Panc1 (cell line): Measurements from ENCODE around the gene MS4A4E. TPM values are rescaled to one million over a fixed set of nuclear protein-coding genes. Genes with fewer than 3 reads are reported as not detected.

ENCODE experiments used
- ATAC-seq: fragments of 200-7000 bp; cut with Tn5 transposase; 2 replicates; pipeline ENCODE4 v1.9.1; 2020; ENCODE audit warnings: mild to moderate bottlenecking, moderate library complexity
- BruUV-seq: library from RNA; stranded (reverse); fragments of 400-500 nt; replicated peaks from 2 replicates; lab custom pipeline; 2021; lab: Mats Ljungman, UMichigan
- CTCF ChIA-PET: fragments of 300-600 bp; sonication (Branson Sonifier 250); formaldehyde crosslinking; loops from one replicate; lab custom pipeline; 2022; ENCODE audit warnings: antibody characterized with exemption; lab: Charles Lee
- POLR2A ChIA-PET: fragments of 300-600 bp; sonication (Branson Sonifier 250); formaldehyde crosslinking; loops from one replicate; lab custom pipeline; 2022; ENCODE audit warnings: antibody characterized with exemption; lab: Charles Lee
- DNase-seq: peaks from one replicate; pipeline ENCODE4 v3.0.0-alpha.2; 2010; ENCODE audit warnings: low read depth, low spot score
- H3K27ac ChIP-seq: 2 replicates; pipeline ENCODE4 v1.5.1; 2011; ENCODE audit warnings: mild to moderate bottlenecking, low read length, inconsistent platforms
- H3K27me3 ChIP-seq: fragments of 200-500 bp; sonication (Bioruptor generic); 2 replicates; pipeline ENCODE4 v1.6.0; 2014; ENCODE audit warnings: low read length, inconsistent platforms; ENCODE audit not compliant: control insufficient read depth, insufficient read depth
- H3K36me3 ChIP-seq: fragments of 200-500 bp; sonication (Bioruptor generic); 2 replicates; pipeline ENCODE4 v1.5.1; 2014; ENCODE audit warnings: inconsistent platforms, mild to moderate bottlenecking, low read length, moderate library complexity; ENCODE audit not compliant: control insufficient read depth, insufficient read depth
- H3K4me1 ChIP-seq: 2 replicates; pipeline ENCODE4 v1.5.1; 2011; ENCODE audit warnings: inconsistent platforms, mild to moderate bottlenecking, low read length, moderate library complexity; ENCODE audit not compliant: control insufficient read depth, insufficient read depth
- H3K4me3 ChIP-seq, 2 experiments: 2 replicates each; pipeline ENCODE4 v1.5.1; 2011 to 2012; ENCODE audit warnings: low read depth in 2 of 2, low read length in 2 of 2, mild to moderate bottlenecking in 2 of 2, inconsistent platforms in 1 of 2, moderate library complexity in 1 of 2
- H3K9me3 ChIP-seq: fragments of 200-500 bp; sonication (Bioruptor generic); 2 replicates; pipeline ENCODE4 v1.5.1; 2014; ENCODE audit warnings: low read depth, mild to moderate bottlenecking, inconsistent platforms, low read length, moderate library complexity; ENCODE audit not compliant: control insufficient read depth, insufficient read depth
- POLR2AphosphoS5 ChIP-seq: IDR thresholded peaks from 2 replicates; pipeline ENCODE4 v1.6.1; 2012; ENCODE audit warnings: mild to moderate bottlenecking, low read depth, low read length, moderate library complexity
- SIN3A ChIP-seq: IDR thresholded peaks from 2 replicates; pipeline ENCODE4 v1.6.1; 2012; ENCODE audit warnings: low read depth, mild to moderate bottlenecking, low read length, moderate library complexity, borderline replicate concordance; ENCODE audit not compliant: insufficient read depth
- TCF7L2 ChIP-seq: IDR thresholded peaks from 2 replicates; pipeline ENCODE4 v1.6.1; 2011; ENCODE audit warnings: mild to moderate bottlenecking, low read depth, low read length, inconsistent platforms
- in situ Hi-C: cut with HindIII; loops from 2 replicates; pipeline ENCODE4 v1.10.0; 2016; ENCODE audit warnings: low sequenced_read_pairs, low pct_unique_long_range_greater_than_20kb
- intact Hi-C: fragments of 100-400 bp; cut with micrococcal nuclease; formaldehyde crosslinking; loops from one replicate; pipeline ENCODE4 v1.10.0; 2022; ENCODE audit not compliant: unreplicated experiment
- total RNA-seq: library from RNA; stranded (reverse); gene quantifications from one replicate; pipeline ENCODE4 v1.2.1, GENCODE V29; 2021; ENCODE audit not compliant: unreplicated experiment
- TF ChIP-seq, protein P1 (sequence below): fragments of 450-650 bp; IDR thresholded peaks from 2 replicates; pipeline ENCODE4 v1.5.1; 2017; ENCODE audit warnings: mild to moderate bottlenecking
- TF ChIP-seq, protein P2 (sequence below), 2 experiments: IDR thresholded peaks; 2 replicates each; pipeline ENCODE4 v1.6.1; 2011 to 2012; ENCODE audit warnings: low read depth in 2 of 2, control low read depth in 1 of 2, low read length in 1 of 2, mild to moderate bottlenecking in 1 of 2, moderate library complexity in 1 of 2; ENCODE audit not compliant: insufficient read depth in 1 of 2

MS4A4E gene
- total RNA-seq, 1 experiment from 2014 or later = not detected

DNA sequence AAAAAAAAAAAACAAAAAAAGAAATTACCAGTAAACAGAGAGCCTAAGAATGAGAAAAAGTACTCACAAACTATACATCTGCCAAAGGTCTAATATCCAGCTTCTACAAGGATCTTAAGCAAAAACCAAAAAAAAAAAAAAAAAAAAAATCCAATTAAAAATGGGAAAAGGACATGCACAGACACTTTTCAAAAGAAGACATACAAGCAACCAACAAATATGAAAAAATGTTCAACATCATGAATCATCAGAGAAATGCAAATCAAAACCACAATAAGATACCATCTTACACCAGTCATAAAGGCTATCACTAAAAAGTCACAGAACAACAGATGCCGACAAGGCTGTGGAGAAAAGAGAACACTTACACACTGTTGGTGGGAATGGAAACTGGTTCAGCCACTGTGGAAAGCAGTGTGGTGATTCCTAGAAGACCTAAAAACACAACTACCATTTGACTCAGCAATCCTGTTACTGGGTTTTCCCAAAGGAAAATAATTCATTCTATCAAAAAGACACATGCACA lies 78.3 kb downstream of the MS4A4E start:
- no TSS peak for BruUV-seq
- no peaks in the 10 kb centered on the region for H3K4me1 ChIP-seq
- TF ChIP-seq, protein P1, sequence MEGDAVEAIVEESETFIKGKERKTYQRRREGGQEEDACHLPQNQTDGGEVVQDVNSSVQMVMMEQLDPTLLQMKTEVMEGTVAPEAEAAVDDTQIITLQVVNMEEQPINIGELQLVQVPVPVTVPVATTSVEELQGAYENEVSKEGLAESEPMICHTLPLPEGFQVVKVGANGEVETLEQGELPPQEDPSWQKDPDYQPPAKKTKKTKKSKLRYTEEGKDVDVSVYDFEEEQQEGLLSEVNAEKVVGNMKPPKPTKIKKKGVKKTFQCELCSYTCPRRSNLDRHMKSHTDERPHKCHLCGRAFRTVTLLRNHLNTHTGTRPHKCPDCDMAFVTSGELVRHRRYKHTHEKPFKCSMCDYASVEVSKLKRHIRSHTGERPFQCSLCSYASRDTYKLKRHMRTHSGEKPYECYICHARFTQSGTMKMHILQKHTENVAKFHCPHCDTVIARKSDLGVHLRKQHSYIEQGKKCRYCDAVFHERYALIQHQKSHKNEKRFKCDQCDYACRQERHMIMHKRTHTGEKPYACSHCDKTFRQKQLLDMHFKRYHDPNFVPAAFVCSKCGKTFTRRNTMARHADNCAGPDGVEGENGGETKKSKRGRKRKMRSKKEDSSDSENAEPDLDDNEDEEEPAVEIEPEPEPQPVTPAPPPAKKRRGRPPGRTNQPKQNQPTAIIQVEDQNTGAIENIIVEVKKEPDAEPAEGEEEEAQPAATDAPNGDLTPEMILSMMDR = no peak
- TF ChIP-seq POLR2AphosphoS5 = no peak
- TF ChIP-seq SIN3A = no peak
- no peak for TF ChIP-seq TCF7L2
- TF ChIP-seq, protein P2, sequence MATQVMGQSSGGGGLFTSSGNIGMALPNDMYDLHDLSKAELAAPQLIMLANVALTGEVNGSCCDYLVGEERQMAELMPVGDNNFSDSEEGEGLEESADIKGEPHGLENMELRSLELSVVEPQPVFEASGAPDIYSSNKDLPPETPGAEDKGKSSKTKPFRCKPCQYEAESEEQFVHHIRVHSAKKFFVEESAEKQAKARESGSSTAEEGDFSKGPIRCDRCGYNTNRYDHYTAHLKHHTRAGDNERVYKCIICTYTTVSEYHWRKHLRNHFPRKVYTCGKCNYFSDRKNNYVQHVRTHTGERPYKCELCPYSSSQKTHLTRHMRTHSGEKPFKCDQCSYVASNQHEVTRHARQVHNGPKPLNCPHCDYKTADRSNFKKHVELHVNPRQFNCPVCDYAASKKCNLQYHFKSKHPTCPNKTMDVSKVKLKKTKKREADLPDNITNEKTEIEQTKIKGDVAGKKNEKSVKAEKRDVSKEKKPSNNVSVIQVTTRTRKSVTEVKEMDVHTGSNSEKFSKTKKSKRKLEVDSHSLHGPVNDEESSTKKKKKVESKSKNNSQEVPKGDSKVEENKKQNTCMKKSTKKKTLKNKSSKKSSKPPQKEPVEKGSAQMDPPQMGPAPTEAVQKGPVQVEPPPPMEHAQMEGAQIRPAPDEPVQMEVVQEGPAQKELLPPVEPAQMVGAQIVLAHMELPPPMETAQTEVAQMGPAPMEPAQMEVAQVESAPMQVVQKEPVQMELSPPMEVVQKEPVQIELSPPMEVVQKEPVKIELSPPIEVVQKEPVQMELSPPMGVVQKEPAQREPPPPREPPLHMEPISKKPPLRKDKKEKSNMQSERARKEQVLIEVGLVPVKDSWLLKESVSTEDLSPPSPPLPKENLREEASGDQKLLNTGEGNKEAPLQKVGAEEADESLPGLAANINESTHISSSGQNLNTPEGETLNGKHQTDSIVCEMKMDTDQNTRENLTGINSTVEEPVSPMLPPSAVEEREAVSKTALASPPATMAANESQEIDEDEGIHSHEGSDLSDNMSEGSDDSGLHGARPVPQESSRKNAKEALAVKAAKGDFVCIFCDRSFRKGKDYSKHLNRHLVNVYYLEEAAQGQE (IDR thresholded peaks at IDR 0.05; ENCODE audit: insufficient read depth in 1 of 2, low read depth in 2 of 2, low read length in 1 of 2) = no peak
- ChIA-PET POLR2A (no interaction called here), CTCF (no interaction called here)
- H3K36me3 ChIP-seq = no peaks in the 10 kb centered on the region
- no peaks in the 10 kb centered on the region; the same call in 1 of the 2 replicates for H3K27me3 ChIP-seq
- H3K9me3 ChIP-seq = no peaks in the 10 kb centered on the region
- H3K4me3 ChIP-seq = no peak overlapping the region
- ATAC-seq = no peak
- no peak for DNase-seq
- no peak overlapping the region for H3K27ac ChIP-seq
- in situ Hi-C loops (no loop called here), intact Hi-C loops (no loop called here)

DNA sequence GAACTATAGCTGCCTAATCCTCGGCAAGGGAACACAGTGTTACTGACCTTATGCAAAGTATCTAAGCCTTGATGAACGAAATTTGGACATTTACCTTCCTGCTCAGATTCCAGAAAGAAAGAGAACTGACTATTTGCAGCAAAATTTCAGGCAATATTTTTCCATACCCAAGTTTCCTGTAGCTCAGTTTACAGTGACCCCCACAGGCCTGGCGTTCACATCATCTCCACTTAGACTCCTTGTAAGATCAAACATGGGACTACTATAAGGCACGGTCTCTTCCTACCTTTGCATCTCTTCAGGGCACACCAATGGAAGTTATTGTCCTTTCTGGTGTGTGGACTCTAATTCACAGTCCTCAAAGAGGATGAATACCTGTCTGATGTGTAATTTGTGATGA lies 81.2 kb downstream of the MS4A4E start:
- Histone ChIP-seq H3K9me3 (no peaks in the 10 kb centered on the region), H3K4me1 (no peaks in the 10 kb centered on the region), H3K27me3 (no peaks in the 10 kb centered on the region; the same call in 1 of the 2 replicates), H3K27ac (no peak overlapping the region), H3K36me3 (no peaks in the 10 kb centered on the region), H3K4me3 (no peak overlapping the region)
- DNase-seq (no peak), ATAC-seq (no peak)
- CTCF ChIA-PET = no interaction called here
- POLR2A ChIA-PET = no interaction called here
- intact Hi-C loops (no loop called here), in situ Hi-C loops (no loop called here)
- TF ChIP-seq TCF7L2 = no peak
- TF ChIP-seq POLR2AphosphoS5 = no peak
- TF ChIP-seq, protein P1 = no peak
- no peak for TF ChIP-seq SIN3A
- TF ChIP-seq, protein P2 (IDR thresholded peaks at IDR 0.05; ENCODE audit: insufficient read depth in 1 of 2, low read depth in 2 of 2, low read length in 1 of 2) = no peak
- no TSS peak for BruUV-seq
